K562 (cell line): ENCODE results near the gene NPFF. TPM values are rescaled to one million over a fixed set of nuclear protein-coding genes. Genes with fewer than 3 reads are reported as not detected.

Source experiments
- ATAC-seq: fragments of 200-7000 bp; cut with Tn5 transposase; 3 replicates; pipeline ENCODE4 v1.9.1; 2020; ENCODE audit warnings: moderate library complexity
- BruUV-seq: library from RNA; stranded (reverse); fragments of 400-500 nt; replicated peaks from 2 replicates; lab custom pipeline; 2021; lab: Mats Ljungman, UMichigan
- CTCF ChIA-PET: fragments of 300-600 bp; formaldehyde crosslinking; extraction: SDS; loops from one replicate; lab custom pipeline; 2021; ENCODE audit warnings: low intra/inter-chr PET ratio; lab: Yijun Ruan, JAX
- POLR2A ChIA-PET: fragments of 300-600, 350-650 bp; sonication (Branson Sonifier 250); formaldehyde crosslinking; extraction: SDS; loops from one replicate; lab custom pipeline; 2021; ENCODE audit warnings: antibody characterized with exemption, inconsistent platforms; lab: Yijun Ruan, JAX
- DNase-seq, 4 experiments: peaks; one replicate each; pipeline versions ENCODE4 v3.0.0 to v3.0.0-alpha.2; 2011 to 2018; ENCODE audit warnings: low spot score in 3 of 4, mixed read lengths in 3 of 4; ENCODE audit errors: extremely low read depth in 1 of 4
- FAIRE-seq: peaks from 2 replicates; lab custom pipeline; 2011; peaks lifted over from hg19 to GRCh38; lab: Jason Lieb, UNC
- H2AFZ ChIP-seq: 2 replicates; pipeline ENCODE4 v1.6.0; 2011; ENCODE audit warnings: low read depth, low read length, control low read depth, inconsistent platforms
- H3K27ac ChIP-seq: fragments of 200-600 bp; 3 replicates; pipeline ENCODE4 v1.8.0; 2011; ENCODE audit warnings: low read depth, mild to moderate bottlenecking, control low read depth, inconsistent platforms, low read length, moderate library complexity, mixed read lengths; ENCODE audit errors: extremely low read depth
- H3K27me3 ChIP-seq, 2 experiments: fragments of 300-600 bp in 1 of 2; 2 replicates in 1 of 2; 3 replicates in 1 of 2; pipeline versions ENCODE4 v1.6.0 to v1.8.0; 2011; ENCODE audit warnings: inconsistent platforms in 2 of 2, low read length in 2 of 2, mild to moderate bottlenecking in 1 of 2, mixed read lengths in 1 of 2, moderate library complexity in 1 of 2; ENCODE audit not compliant: control insufficient read depth in 2 of 2, insufficient read depth in 2 of 2
- H3K36me3 ChIP-seq: fragments of 300-600 bp; 3 replicates; pipeline ENCODE4 v1.8.0; 2011; ENCODE audit warnings: mild to moderate bottlenecking, low read length, inconsistent platforms; ENCODE audit not compliant: control insufficient read depth, insufficient read depth
- H3K4me1 ChIP-seq, 2 experiments: fragments of 200-600 bp in 1 of 2; replicated peaks in 1 of 2; 2 replicates in 1 of 2; 3 replicates in 1 of 2; pipeline versions ENCODE4 v1.5.1 to v1.8.0; 2011; ENCODE audit warnings: inconsistent platforms in 2 of 2, low read length in 2 of 2, mild to moderate bottlenecking in 1 of 2, mixed read lengths in 1 of 2, moderate library complexity in 1 of 2; ENCODE audit not compliant: control insufficient read depth in 2 of 2, insufficient read depth in 2 of 2
- H3K4me2 ChIP-seq: 2 replicates; pipeline ENCODE4 v1.6.1; 2011; ENCODE audit warnings: low read length, control low read depth, inconsistent platforms, mixed read lengths; ENCODE audit not compliant: insufficient read depth
- H3K4me3 ChIP-seq: fragments of 200-600 bp; sonication (generic), shearing (Covaris generic); 2 replicates; pipeline ENCODE4 v1.5.1; 2016; ENCODE audit warnings: control low read depth, inconsistent platforms
- H3K79me2 ChIP-seq: fragments of 200-600 bp; 3 replicates; pipeline ENCODE4 v1.8.0; 2011; ENCODE audit warnings: low read length, inconsistent platforms; ENCODE audit not compliant: control insufficient read depth, insufficient read depth
- H3K9ac ChIP-seq, 2 experiments: 2 replicates each; pipeline versions ENCODE4 v1.6.0 to v1.6.1; 2011; ENCODE audit warnings: low read depth in 2 of 2, low read length in 2 of 2, control low read depth in 1 of 2, inconsistent platforms in 1 of 2, mild to moderate bottlenecking in 1 of 2, mixed read lengths in 1 of 2; ENCODE audit not compliant: insufficient read depth in 1 of 2
- H3K9me1 ChIP-seq: one replicate; pipeline ENCODE4 v1.6.0; 2011; ENCODE audit warnings: inconsistent platforms, mild to moderate bottlenecking, low read length, moderate library complexity; ENCODE audit not compliant: control insufficient read depth, insufficient read depth
- H3K9me3 ChIP-seq: replicated peaks from 2 replicates; pipeline ENCODE4 v1.5.1; 2011; ENCODE audit warnings: low read depth, low read length, inconsistent platforms; ENCODE audit not compliant: control insufficient read depth, insufficient read depth
- H4K20me1 ChIP-seq: replicated peaks from 2 replicates; pipeline ENCODE4 v1.6.1; 2011; ENCODE audit warnings: low read length, inconsistent platforms, mixed read lengths; ENCODE audit not compliant: control insufficient read depth, insufficient read depth
- ARHGAP35 ChIP-seq: fragments of 450-650 bp; IDR thresholded peaks from 2 replicates; pipeline ENCODE4 v1.6.1; 2018; ENCODE audit not compliant: partially characterized antibody
- C11orf30 ChIP-seq: fragments of 450-650 bp; IDR thresholded peaks from 2 replicates; pipeline ENCODE4 v1.6.1; 2016; ENCODE audit warnings: low read depth, mild to moderate bottlenecking
- JUND ChIP-seq, 2 experiments: IDR thresholded peaks; 2 replicates in 1 of 2; 3 replicates in 1 of 2; pipeline ENCODE4 v1.6.1; 2011; ENCODE audit warnings: borderline replicate concordance in 2 of 2, low read depth in 2 of 2, low read length in 2 of 2, improper control_type of control experiment in 1 of 2, missing biosample characterization in 1 of 2, missing genetic modification characterization in 1 of 2, missing genetic modification reagents in 1 of 2
- KDM1A ChIP-seq, 2 experiments: fragments of 450-650 bp; IDR thresholded peaks; 2 replicates each; pipeline ENCODE4 v1.6.1; 2016; ENCODE audit warnings: mild to moderate bottlenecking in 2 of 2
- MAFK ChIP-seq: IDR thresholded peaks from 2 replicates; pipeline ENCODE4 v1.6.1; 2011; ENCODE audit warnings: low read length, improper control_type of control experiment
- MYNN ChIP-seq, 2 experiments: sonication (generic); formaldehyde crosslinking in 1 of 2; IDR thresholded peaks; 2 replicates each; pipeline versions ENCODE4 v1.5.0 to v1.6.1; 2016 to 2020; ENCODE audit warnings: antibody characterized with exemption in 1 of 2, missing genetic modification reagents in 1 of 2
- NFXL1 ChIP-seq: fragments of 450-650 bp; formaldehyde crosslinking; IDR thresholded peaks from 2 replicates; pipeline ENCODE4 v1.4.0; 2021; ENCODE audit warnings: mild to moderate bottlenecking
- NR4A1 ChIP-seq, 2 experiments: fragments of 250-450 bp in 1 of 2; fragments of 450-650 bp in 1 of 2; sonication (Bioruptor Pico) in 1 of 2; IDR thresholded peaks; 2 replicates each; pipeline versions ENCODE4 v1.4.0 to v1.6.1; 2016 to 2020; ENCODE audit warnings: mild to moderate bottlenecking in 2 of 2, missing compliant biosample characterization in 1 of 2, missing genetic modification characterization in 1 of 2, moderate library complexity in 1 of 2
- RBFOX2 ChIP-seq: fragments of 200-400 bp; formaldehyde crosslinking; IDR thresholded peaks from 2 replicates; pipeline ENCODE4 v1.6.1; 2017; ENCODE audit warnings: low read depth, mild to moderate bottlenecking, low read length, moderate library complexity
- SMARCB1 ChIP-seq: IDR thresholded peaks from 2 replicates; pipeline ENCODE4 v1.6.1; 2011; ENCODE audit warnings: improper control_type of control experiment, low read depth; ENCODE audit not compliant: insufficient read length
- SNRNP70 ChIP-seq: fragments of 200-400 bp; formaldehyde crosslinking; optimal IDR thresholded peaks from 2 replicates; pipeline ENCODE3; 2017; ENCODE audit warnings: low read depth, low read length
- SRSF3 ChIP-seq: fragments of 200-400 bp; formaldehyde crosslinking; IDR thresholded peaks from 2 replicates; pipeline ENCODE4 v1.6.1; 2016; ENCODE audit warnings: mild to moderate bottlenecking, low read length, moderate library complexity; ENCODE audit not compliant: insufficient read depth
- STAT5A ChIP-seq: IDR thresholded peaks from 2 replicates; pipeline ENCODE4 v1.6.1; 2012; ENCODE audit warnings: low read length, inconsistent platforms, borderline replicate concordance
- ZNF311 ChIP-seq: fragments of 250-450 bp; sonication (Bioruptor Pico); IDR thresholded peaks from 2 replicates; pipeline ENCODE4 v1.4.0; 2020; ENCODE audit warnings: mild to moderate bottlenecking, moderate library complexity
- ZNF507 ChIP-seq: conservative IDR thresholded peaks from 2 replicates; pipeline ENCODE4 v1.6.1; 2017; ENCODE audit warnings: missing genetic modification characterization, missing compliant biosample characterization
- WGBS: fragments of 100-300 bp; shearing (Covaris generic); methylation state at CpG from one replicate; pipeline ENCODE4 v1.1.6; 2016; ENCODE audit warnings: low coverage, mixed read lengths; ENCODE audit not compliant: insufficient coverage; ENCODE audit errors: missing lambda C conversion rate; 5-methylcytosine and 5-hydroxymethylcytosine counted together
- in situ Hi-C: fragments of 300-500 bp; cut with MboI; formaldehyde crosslinking; loops from 4 replicates; pipeline ENCODE4 v1.15.0; 2018; ENCODE audit warnings: inconsistent platforms, mixed read lengths
- intact Hi-C: fragments of 100-400 bp; cut with micrococcal nuclease; formaldehyde crosslinking; loops from 2 replicates; pipeline ENCODE4 v1.14.2; 2022
- polyA plus RNA-seq, 8 experiments: library from polyadenylated mRNA; depleted of rRNA in 4 of 8; stranded (reverse) in 5 of 8; unstranded in 3 of 8; fragments of >200 nt; fragmentation: Nextera tagmentation in 2 of 8; fragmentation: Illumina TruSeq in 1 of 8; extraction: Ambion mirVana in 2 of 8; extraction: Trizol in 1 of 8; gene quantifications; 2 replicates each; pipeline versions ENCODE4 v1.2.1 to v1.2.3, GENCODE V29; 2011 to 2014; ENCODE audit warnings: inconsistent platforms in 1 of 8, missing spikeins in 1 of 8
- total RNA-seq, 7 experiments: library from RNA; depleted of rRNA in 6 of 7; stranded (reverse); fragments of >200 nt in 6 of 7; fragmentation: Illumina TruSeq in 2 of 7; extraction: Trizol in 2 of 7; gene quantifications; 2 replicates each; pipeline versions ENCODE4 v1.2.1 to v1.2.3, GENCODE V29; 2011 to 2021; ENCODE audit warnings: low replicate concordance in 1 of 7
- TF ChIP-seq, protein P1 (sequence below): fragments of 250-450 bp; sonication (Bioruptor Pico); IDR thresholded peaks from 2 replicates; pipeline ENCODE4 v1.4.0; 2020; ENCODE audit warnings: mild to moderate bottlenecking
- TF ChIP-seq, protein P2 (sequence below): fragments of 250-450 bp; sonication (Bioruptor Pico); IDR thresholded peaks from 2 replicates; pipeline ENCODE4 v1.9.0; 2021; ENCODE audit warnings: mild to moderate bottlenecking
- TF ChIP-seq, protein P3 (sequence below): sonication (generic); formaldehyde crosslinking; IDR thresholded peaks from 2 replicates; pipeline ENCODE4 v1.8.0; 2022; ENCODE audit warnings: missing genetic modification reagents, mild to moderate bottlenecking, borderline replicate concordance
- TF ChIP-seq, protein P4 (sequence below): sonication (generic); formaldehyde crosslinking; IDR thresholded peaks from 2 replicates; pipeline ENCODE4 v1.8.0; 2023; ENCODE audit warnings: mild to moderate bottlenecking, missing genetic modification reagents

The NPFF gene
- total and polyA plus RNA-seq, 9 of the 15 experiments (the other 6 are each of a cell fraction or from before 2014, with no cell fraction given), result 0.15 to 1.2 (median 0.55) TPM; not detected in 6

DNA sequence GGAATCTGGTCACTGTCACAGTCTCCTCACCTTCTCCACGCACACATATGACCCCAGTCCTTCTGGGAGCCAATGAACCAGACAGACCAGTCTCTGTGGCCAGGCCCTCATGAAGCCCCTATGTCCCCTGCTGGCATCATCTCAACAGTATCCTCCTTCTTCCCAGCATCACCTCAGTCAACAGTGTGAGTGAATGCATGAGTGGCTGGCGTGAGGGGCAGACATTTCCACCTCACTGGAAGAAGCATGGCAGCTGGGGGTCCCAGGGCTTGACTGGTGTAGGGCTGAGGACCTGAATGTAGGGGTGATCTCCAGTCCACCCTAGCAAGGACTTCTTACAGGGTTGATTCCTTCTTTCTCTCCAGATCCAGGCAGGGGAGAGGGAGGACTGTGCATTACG lies 9.8 kb downstream of the NPFF start:
- Histone ChIP-seq H3K4me2 (no peak overlapping the region), H4K20me1 (no peaks in the 10 kb centered on the region), H3K27ac (no peak overlapping the region), H3K36me3 (no peaks in the 10 kb centered on the region), H3K27me3 (no peaks in the 10 kb centered on the region), H3K9me1 (no peaks in the 10 kb centered on the region), H2AFZ (no peak overlapping the region), H3K79me2 (peaks cover 20% of the 10 kb centered on the region), H3K4me3 (no peak overlapping the region), H3K9me3 (no peaks in the 10 kb centered on the region), H3K9ac (no peak overlapping the region; a peak in 1 of 4 replicates), H3K4me1 (peaks cover 44 to 55% of the 10 kb centered on the region in 2 experiments; a peak in 4 of 5 replicates)
- ChIA-PET CTCF (no interaction called here), POLR2A (interaction anchor here (0.7 to 1.1 kb wide), 3 partner anchors 11 to 39 kb away, joined by 3 to 4 read pairs (median 4); no protein-coding TSS in a partner anchor)
- BruUV-seq, result no TSS peak
- TF ChIP-seq NFXL1 (CRISPR knock-in tag), result no peak
- TF ChIP-seq SMARCB1, result no peak
- TF ChIP-seq MAFK, result no peak
- no peak for TF ChIP-seq RBFOX2
- TF ChIP-seq KDM1A (IDR thresholded peaks at IDR 0.05), result no peak
- no peak for TF ChIP-seq JUND (IDR thresholded peaks at IDR 0.05; ENCODE audit: borderline replicate concordance, low read depth, low read length)
- TF ChIP-seq JUND (tag; IDR thresholded peaks at IDR 0.05; ENCODE audit: borderline replicate concordance, low read depth, low read length), result no peak
- TF ChIP-seq ZNF311, result no peak
- TF ChIP-seq, protein P1, sequence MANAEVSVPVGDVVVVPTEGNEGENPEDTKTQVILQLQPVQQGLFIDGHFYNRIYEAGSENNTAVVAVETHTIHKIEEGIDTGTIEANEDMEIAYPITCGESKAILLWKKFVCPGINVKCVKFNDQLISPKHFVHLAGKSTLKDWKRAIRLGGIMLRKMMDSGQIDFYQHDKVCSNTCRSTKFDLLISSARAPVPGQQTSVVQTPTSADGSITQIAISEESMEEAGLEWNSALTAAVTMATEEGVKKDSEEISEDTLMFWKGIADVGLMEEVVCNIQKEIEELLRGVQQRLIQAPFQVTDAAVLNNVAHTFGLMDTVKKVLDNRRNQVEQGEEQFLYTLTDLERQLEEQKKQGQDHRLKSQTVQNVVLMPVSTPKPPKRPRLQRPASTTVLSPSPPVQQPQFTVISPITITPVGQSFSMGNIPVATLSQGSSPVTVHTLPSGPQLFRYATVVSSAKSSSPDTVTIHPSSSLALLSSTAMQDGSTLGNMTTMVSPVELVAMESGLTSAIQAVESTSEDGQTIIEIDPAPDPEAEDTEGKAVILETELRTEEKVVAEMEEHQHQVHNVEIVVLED (CRISPR knock-in tag), result no peak
- TF ChIP-seq STAT5A, result no peak
- no peak for TF ChIP-seq NR4A1 (CRISPR knock-in tag; IDR thresholded peaks at IDR 0.05)
- no peak for TF ChIP-seq NR4A1 (tag; IDR thresholded peaks at IDR 0.05)
- TF ChIP-seq ARHGAP35, result no peak
- TF ChIP-seq C11orf30, result no peak
- TF ChIP-seq, protein P2, sequence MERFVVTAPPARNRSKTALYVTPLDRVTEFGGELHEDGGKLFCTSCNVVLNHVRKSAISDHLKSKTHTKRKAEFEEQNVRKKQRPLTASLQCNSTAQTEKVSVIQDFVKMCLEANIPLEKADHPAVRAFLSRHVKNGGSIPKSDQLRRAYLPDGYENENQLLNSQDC (CRISPR knock-in tag), result no peak
- TF ChIP-seq SRSF3, result no peak
- TF ChIP-seq MYNN (IDR thresholded peaks at IDR 0.05), result no peak
- TF ChIP-seq MYNN (CRISPR knock-in tag; IDR thresholded peaks at IDR 0.05), result no peak
- no peak for TF ChIP-seq SNRNP70
- TF ChIP-seq, protein P3, sequence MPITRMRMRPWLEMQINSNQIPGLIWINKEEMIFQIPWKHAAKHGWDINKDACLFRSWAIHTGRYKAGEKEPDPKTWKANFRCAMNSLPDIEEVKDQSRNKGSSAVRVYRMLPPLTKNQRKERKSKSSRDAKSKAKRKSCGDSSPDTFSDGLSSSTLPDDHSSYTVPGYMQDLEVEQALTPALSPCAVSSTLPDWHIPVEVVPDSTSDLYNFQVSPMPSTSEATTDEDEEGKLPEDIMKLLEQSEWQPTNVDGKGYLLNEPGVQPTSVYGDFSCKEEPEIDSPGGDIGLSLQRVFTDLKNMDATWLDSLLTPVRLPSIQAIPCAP, result no peak
- TF ChIP-seq, protein P4, sequence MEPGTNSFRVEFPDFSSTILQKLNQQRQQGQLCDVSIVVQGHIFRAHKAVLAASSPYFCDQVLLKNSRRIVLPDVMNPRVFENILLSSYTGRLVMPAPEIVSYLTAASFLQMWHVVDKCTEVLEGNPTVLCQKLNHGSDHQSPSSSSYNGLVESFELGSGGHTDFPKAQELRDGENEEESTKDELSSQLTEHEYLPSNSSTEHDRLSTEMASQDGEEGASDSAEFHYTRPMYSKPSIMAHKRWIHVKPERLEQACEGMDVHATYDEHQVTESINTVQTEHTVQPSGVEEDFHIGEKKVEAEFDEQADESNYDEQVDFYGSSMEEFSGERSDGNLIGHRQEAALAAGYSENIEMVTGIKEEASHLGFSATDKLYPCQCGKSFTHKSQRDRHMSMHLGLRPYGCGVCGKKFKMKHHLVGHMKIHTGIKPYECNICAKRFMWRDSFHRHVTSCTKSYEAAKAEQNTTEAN (CRISPR knock-in tag), result no peak
- TF ChIP-seq ZNF507 (tag), result no peak
- FAIRE-seq (no peak), ATAC-seq (no peak), DNase-seq (no peak)
- in situ Hi-C loops (no loop called here), intact Hi-C loops (no loop called here)
- 68% methylated on average over 3 of the region's 3 CpGs for WGBS
